ENCODE results near the gene CIART.
"Not testable (repeated sequence)": the region's sequence is repeated elsewhere in the genome, so short reads cannot be mapped to it uniquely, and the experiment has no call there.

The CIART gene

DNA sequence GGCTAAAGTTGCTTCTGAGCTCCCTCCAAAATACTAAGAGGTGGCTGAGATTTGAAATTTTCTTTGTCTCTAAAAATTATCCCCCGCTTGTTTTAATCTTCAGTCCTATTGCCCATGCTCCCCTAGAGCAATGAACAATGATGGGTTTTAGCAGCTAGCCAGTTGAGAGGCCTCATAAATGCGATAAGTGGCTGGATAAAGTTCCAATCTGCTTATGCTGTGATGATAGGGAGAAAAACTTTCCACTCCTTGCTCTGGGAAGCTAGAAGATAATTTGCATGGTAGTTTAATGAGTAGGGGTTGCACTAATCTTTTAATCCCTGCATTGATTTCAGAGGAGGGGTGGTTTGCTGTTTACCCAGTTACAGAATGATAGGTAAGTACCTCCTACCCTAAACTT is 29.4 kb downstream of the CIART start:
- DNase-seq: no peak

DNA sequence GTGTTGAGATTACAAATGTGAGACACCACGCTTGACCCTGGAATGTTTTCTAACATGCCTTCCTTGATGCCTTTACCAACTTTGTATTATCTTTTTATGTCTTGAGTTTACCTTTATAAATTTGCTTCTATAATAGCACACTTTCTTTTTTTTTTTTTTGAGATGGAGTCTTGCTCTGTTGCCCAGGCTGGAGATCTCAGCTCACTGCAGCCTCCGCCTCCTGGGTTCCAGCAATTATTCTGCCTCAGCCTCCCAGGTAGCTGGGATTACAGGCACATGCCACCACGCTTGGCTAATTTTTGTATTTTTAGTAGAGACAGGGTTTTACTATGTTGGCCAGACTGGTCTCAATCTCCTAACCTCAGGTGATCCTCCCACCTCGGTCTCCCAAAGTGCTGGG is 32.3 kb downstream of the CIART start:
- DNase-seq: not testable (repeated sequence)

DNA sequence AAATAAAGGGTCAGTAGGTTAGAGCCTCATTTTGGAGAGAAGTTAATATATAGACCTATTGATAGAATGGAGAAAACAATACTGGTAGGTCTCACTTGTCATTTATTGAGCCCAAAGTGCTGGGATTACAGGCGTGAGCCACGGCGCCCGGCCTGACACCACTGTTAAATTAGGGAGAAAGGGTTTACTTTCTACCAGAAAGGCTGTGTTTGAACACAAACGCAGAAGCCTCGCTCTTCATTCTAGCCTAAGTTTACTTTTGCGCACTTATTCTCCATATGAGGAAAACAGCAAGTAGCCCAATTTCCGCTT is 38.3 kb downstream of the CIART start:
- DNase-seq: no peak

DNA sequence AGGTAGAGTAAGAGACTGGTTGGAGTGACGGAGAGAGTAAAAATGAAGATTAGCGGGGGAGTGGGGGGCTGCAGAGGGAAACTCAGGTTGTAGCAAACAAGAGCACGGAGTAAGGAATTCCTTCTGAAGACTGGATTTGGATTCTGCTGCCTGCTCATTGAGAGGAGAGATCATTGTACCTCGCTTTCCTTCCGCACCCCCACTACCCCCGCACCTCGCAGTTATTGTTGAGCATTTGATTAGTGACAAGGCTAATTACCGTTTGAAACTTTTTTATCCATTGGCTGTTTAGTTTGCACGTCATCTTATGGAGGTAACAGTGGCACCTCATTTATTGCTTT is 39.4 kb downstream of the CIART start:
- DNase-seq: no peak

DNA sequence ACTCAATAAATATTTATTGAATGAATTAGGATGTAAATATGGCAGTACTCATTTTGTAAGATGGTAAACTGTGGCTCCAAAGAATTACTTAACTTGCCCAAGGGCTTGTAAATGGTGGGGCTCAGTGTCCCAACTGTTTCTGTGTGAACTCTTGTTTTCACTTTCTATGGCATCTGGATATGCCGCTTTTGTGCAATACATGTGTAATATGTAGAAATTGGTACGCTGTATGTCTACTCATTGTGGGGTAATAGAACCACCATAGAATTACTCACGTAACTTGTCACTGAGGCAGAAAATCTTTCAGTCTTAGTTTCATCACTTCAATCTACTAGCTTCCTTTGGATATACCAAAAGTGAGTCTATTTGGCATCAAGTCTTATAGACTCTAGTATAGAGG is 40.0 kb downstream of the CIART start:
- DNase-seq: no peak

DNA sequence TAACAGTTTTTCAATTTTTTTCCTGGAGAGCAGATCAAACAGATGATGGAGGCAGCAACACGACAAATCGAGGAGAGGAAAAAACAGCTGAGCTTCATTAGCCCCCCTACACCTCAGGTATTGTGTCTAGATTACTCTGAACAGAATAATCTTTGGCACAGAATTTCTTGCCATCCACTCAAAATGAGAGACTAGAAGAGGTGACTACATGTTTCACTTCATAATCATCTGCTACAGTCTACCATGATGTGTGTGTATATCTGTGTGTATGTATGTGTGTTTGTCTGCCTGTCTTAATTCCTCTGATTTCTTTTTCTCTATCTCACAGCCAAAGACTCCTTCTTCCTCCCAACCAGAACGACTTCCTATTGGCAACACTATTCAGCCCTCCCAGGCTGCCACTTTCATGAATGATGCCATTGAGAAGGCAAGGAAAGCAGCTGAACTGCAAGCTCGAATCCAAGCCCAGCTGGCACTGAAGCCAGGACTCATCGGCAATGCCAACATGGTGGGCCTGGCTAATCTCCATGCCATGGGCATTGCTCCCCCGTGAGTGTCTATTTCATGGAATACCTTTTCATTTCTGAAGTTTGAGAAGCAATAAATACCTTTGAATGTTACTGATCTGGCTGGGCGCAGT is 50.4 kb downstream of the CIART start:
- DNase-seq: no peak
